Body of pancreas (tissue), 4 donors: ENCODE results near the gene COL9A3.

Experiments
- POLR2A ChIP-seq, 3 donors: fragments of 450-650 bp; IDR thresholded peaks; one replicate each; pipeline ENCODE4 v1.6.1; 2016; ENCODE audit warnings: antibody characterized with exemption in 3 of 3, mild to moderate bottlenecking in 2 of 3
- TF ChIP-seq, protein P1 (sequence below), 7 experiments: fragments of 450-650 bp in 4 of 7; fragments of 200-600 bp in 3 of 7; sonication (generic) in 3 of 7; IDR thresholded peaks; one replicate each; pipeline ENCODE4 v1.5.1; 2016 to 2019; ENCODE audit warnings: antibody characterized with exemption in 7 of 7

- no peak for TF ChIP-seq POLR2A (IDR thresholded peaks at IDR 0.05)
- TF ChIP-seq, protein P1, sequence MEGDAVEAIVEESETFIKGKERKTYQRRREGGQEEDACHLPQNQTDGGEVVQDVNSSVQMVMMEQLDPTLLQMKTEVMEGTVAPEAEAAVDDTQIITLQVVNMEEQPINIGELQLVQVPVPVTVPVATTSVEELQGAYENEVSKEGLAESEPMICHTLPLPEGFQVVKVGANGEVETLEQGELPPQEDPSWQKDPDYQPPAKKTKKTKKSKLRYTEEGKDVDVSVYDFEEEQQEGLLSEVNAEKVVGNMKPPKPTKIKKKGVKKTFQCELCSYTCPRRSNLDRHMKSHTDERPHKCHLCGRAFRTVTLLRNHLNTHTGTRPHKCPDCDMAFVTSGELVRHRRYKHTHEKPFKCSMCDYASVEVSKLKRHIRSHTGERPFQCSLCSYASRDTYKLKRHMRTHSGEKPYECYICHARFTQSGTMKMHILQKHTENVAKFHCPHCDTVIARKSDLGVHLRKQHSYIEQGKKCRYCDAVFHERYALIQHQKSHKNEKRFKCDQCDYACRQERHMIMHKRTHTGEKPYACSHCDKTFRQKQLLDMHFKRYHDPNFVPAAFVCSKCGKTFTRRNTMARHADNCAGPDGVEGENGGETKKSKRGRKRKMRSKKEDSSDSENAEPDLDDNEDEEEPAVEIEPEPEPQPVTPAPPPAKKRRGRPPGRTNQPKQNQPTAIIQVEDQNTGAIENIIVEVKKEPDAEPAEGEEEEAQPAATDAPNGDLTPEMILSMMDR (IDR thresholded peaks at IDR 0.05), result no peak
These were observed 58.1 kb downstream of the COL9A3 start for GRCh38 chr20:62874964-62875344.
